ENCODE results near the gene TCFL5. TPM values are rescaled to one million over a fixed set of nuclear protein-coding genes. Genes with fewer than 3 reads are reported as not detected.

TCFL5 gene
- total and polyA plus RNA-seq, 10 of the 15 experiments (the other 5 are each of a cell fraction or from before 2014, with no cell fraction given) = 0.48 to 8.1 (median 3.8) TPM

GRCh38 chr20:62902926-62903615, 41.4 kb upstream of the TCFL5 start:
- Histone ChIP-seq H3K79me2 (ENCODE audit: control insufficient read depth, insufficient read depth, low read length) (peaks cover 2% of the 10 kb centered on the region; the same call in 1 of the 2 replicates), H3K36me3 (ENCODE audit: control insufficient read depth in 2 of 2, insufficient read depth in 2 of 2, low read length in 1 of 2) (peaks cover 31 to 44% of the 10 kb centered on the region in 2 experiments), H2AFZ (ENCODE audit: control insufficient read depth, low read depth, low read length) (no peak overlapping the region), H3K9me3 (replicated peaks; ENCODE audit: control insufficient read depth, insufficient read depth, low read length) (no peaks in the 10 kb centered on the region), H4K20me1 (ENCODE audit: control insufficient read depth, insufficient read depth) (peaks cover 3% of the 10 kb centered on the region; the same call in 1 of the 2 replicates), H3K4me2 (ENCODE audit: control insufficient read depth, insufficient read depth) (no peak overlapping the region), H3K27me3 (replicated peaks in 1 of 2; ENCODE audit: control insufficient read depth in 2 of 2, insufficient read depth in 2 of 2, low read length in 1 of 2) (no peaks in the 10 kb centered on the region), H3K27ac (ENCODE audit: control insufficient read depth, insufficient read depth) (no peak overlapping the region), H3K4me1 (ENCODE audit: control insufficient read depth, insufficient read depth, low read length) (peaks cover 25% of the 10 kb centered on the region), H3K4me3 (no peak overlapping the region), H3K9ac (ENCODE audit: control insufficient read depth, insufficient read depth, low read length) (no peak overlapping the region)
- ChIA-PET RAD21 (ENCODE audit: unreplicated experiment) (interaction anchor here (1.3 to 1.5 kb wide), 2 partner anchors 70 to 106 kb away, joined by 3 read pairs; no protein-coding TSS in a partner anchor), POLR2A (interaction anchor here (0.6 kb wide), 1 partner anchor 15 kb away, joined by 3 read pairs; no protein-coding TSS in a partner anchor), SMC1A (ENCODE audit: uncharacterized antibody, unreplicated experiment) (interaction anchor here (0.9 to 3.8 kb wide), 9 partner anchors 11 to 651 kb away, joined by 3 to 20 read pairs (median 4); partner anchors contain the start of gene FNDC11), CTCF (interaction anchor here (0.7 to 8.2 kb wide), 6 partner anchors 13 to 106 kb away, joined by 3 to 92 read pairs (median 4); no protein-coding TSS in a partner anchor)
- TF ChIP-seq, protein P1, sequence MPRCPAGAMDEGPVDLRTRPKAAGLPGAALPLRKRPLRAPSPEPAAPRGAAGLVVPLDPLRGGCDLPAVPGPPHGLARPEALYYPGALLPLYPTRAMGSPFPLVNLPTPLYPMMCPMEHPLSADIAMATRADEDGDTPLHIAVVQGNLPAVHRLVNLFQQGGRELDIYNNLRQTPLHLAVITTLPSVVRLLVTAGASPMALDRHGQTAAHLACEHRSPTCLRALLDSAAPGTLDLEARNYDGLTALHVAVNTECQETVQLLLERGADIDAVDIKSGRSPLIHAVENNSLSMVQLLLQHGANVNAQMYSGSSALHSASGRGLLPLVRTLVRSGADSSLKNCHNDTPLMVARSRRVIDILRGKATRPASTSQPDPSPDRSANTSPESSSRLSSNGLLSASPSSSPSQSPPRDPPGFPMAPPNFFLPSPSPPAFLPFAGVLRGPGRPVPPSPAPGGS (IDR thresholded peaks at IDR 0.05; ENCODE audit: borderline replicate concordance, insufficient read depth, low read depth, low read length, poor library complexity, severe bottlenecking) = no peak
- TF ChIP-seq POLR2A (IDR thresholded peaks at IDR 0.05; ENCODE audit: low read depth, low read length) = peak; percentile 45
- TF ChIP-seq, protein P2, sequence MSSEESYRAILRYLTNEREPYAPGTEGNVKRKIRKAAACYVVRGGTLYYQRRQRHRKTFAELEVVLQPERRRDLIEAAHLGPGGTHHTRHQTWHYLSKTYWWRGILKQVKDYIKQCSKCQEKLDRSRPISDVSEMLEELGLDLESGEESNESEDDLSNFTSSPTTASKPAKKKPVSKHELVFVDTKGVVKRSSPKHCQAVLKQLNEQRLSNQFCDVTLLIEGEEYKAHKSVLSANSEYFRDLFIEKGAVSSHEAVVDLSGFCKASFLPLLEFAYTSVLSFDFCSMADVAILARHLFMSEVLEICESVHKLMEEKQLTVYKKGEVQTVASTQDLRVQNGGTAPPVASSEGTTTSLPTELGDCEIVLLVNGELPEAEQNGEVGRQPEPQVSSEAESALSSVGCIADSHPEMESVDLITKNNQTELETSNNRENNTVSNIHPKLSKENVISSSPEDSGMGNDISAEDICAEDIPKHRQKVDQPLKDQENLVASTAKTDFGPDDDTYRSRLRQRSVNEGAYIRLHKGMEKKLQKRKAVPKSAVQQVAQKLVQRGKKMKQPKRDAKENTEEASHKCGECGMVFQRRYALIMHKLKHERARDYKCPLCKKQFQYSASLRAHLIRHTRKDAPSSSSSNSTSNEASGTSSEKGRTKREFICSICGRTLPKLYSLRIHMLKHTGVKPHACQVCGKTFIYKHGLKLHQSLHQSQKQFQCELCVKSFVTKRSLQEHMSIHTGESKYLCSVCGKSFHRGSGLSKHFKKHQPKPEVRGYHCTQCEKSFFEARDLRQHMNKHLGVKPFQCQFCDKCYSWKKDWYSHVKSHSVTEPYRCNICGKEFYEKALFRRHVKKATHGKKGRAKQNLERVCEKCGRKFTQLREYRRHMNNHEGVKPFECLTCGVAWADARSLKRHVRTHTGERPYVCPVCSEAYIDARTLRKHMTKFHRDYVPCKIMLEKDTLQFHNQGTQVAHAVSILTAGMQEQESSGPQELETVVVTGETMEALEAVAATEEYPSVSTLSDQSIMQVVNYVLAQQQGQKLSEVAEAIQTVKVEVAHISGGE (CRISPR knock-in tag; IDR thresholded peaks at IDR 0.05) = no peak
- TF ChIP-seq CHD2 (IDR thresholded peaks at IDR 0.05; ENCODE audit: borderline replicate concordance, low read depth, low read length) = no peak
- TF ChIP-seq IRF5 (IDR thresholded peaks at IDR 0.05; ENCODE audit: borderline replicate concordance) = no peak
- TF ChIP-seq GABPA (IDR thresholded peaks at IDR 0.05; ENCODE audit: low read depth) = no peak
- no peak for TF ChIP-seq HDAC2 (IDR thresholded peaks at IDR 0.05)
- TF ChIP-seq ZNF274 (IDR thresholded peaks at IDR 0.05; ENCODE audit: insufficient read depth, insufficient read length) = no peak
- TF ChIP-seq PML (IDR thresholded peaks at IDR 0.05; ENCODE audit: low read length) = no peak
- no peak for TF ChIP-seq TBL1XR1 (IDR thresholded peaks at IDR 0.05; ENCODE audit: low read depth, low read length)
- peak; percentile 49; the same call in 1 of the 2 replicates for TF ChIP-seq POLR2AphosphoS5 (IDR thresholded peaks at IDR 0.05; ENCODE audit: low read length)
- no peak for TF ChIP-seq ZNF207 (IDR thresholded peaks at IDR 0.05; ENCODE audit: borderline replicate concordance)
- BruUV-seq (replicated peaks) = no TSS peak
- 98% methylated on average over 7 of the region's 7 CpGs for WGBS (ENCODE audit: insufficient coverage, insufficient replicate concordance, low lambda C conversion rate, missing lambda C conversion rate)
- intact Hi-C loops (cut with micrococcal nuclease; ENCODE audit: unreplicated experiment) = loop anchor here (5.0 kb wide), 1 partner anchor 49 kb away; the partner anchor contains the start of gene SLC17A9
- ATAC-seq (no peak), DNase-seq (ENCODE audit: low read depth, low spot score) (no peak), FAIRE-seq (no peak)
- in situ Hi-C loops (cut with MboI) = no loop called here
